NCI-H128 (cell line): ENCODE data around the gene SNX9.
"Not testable (repeated sequence)": the region's sequence is repeated elsewhere in the genome, so short reads cannot be mapped to it uniquely, and the experiment has no call there.

Source experiments
- DNase-seq: peaks from one replicate; lab custom pipeline; 2025; ENCODE audit not compliant: unreplicated experiment; lab: John Stamatoyannopoulos, UW

The SNX9 gene

GRCh38 chr6:157946865-157947532, 124.0 kb downstream of the SNX9 start:
- no peak for DNase-seq

GRCh38 chr6:157950899-157951298, 127.9 kb downstream of the SNX9 start:
- DNase-seq = not testable (repeated sequence)

- DNase-seq = no peak
These were observed 128.8 kb downstream of the SNX9 start for GRCh38 chr6:157951828-157952227.

GRCh38 chr6:157952861-157953351, 129.9 kb downstream of the SNX9 start:
- no peak for DNase-seq

GRCh38 chr6:157953580-157954091, 130.6 kb downstream of the SNX9 start:
- DNase-seq = no peak

GRCh38 chr6:157954150-157955117, 131.4 kb downstream of the SNX9 start:
- no peak for DNase-seq

GRCh38 chr6:157955675-157956074, 132.6 kb downstream of the SNX9 start:
- DNase-seq = no peak

GRCh38 chr6:157956171-157956730, 133.2 kb downstream of the SNX9 start:
- no peak for DNase-seq

- DNase-seq = no peak
These were observed 136.6 kb downstream of the SNX9 start for GRCh38 chr6:157959451-157960227.

GRCh38 chr6:157961153-157961831, 138.2 kb downstream of the SNX9 start:
- DNase-seq = no peak

- DNase-seq = no peak
These were observed 139.0 kb downstream of the SNX9 start for GRCh38 chr6:157961832-157962575.

- DNase-seq = no peak
These were observed 139.7 kb downstream of the SNX9 start for GRCh38 chr6:157962601-157963302.

- no peak for DNase-seq
These were observed 141.1 kb downstream of the SNX9 start for GRCh38 chr6:157964100-157964499.

- DNase-seq = no peak
These were observed 142.3 kb downstream of the SNX9 start for GRCh38 chr6:157965387-157965786.

GRCh38 chr6:157966589-157966977, 143.5 kb downstream of the SNX9 start:
- no peak for DNase-seq

- DNase-seq = peak; percentile 9
These were observed 144.0 kb downstream of the SNX9 start for GRCh38 chr6:157967020-157967419.

GRCh38 chr6:157967486-157967885, 144.4 kb downstream of the SNX9 start:
- DNase-seq = no peak

- not testable (repeated sequence) for DNase-seq
These were observed 149.1 kb downstream of the SNX9 start for GRCh38 chr6:157972177-157972576.
